Heart left ventricle (tissue), 16 donors: Measurements from ENCODE around the gene EIF4G1. TPM values are rescaled to one million over a fixed set of nuclear protein-coding genes. Genes with fewer than 3 reads are reported as not detected.

ENCODE experiments used
- ATAC-seq, 4 donors: fragments of 200-7000 bp; cut with Tn5 transposase; one replicate each; pipeline ENCODE4 v1.9.1; 2020 to 2022; ENCODE audit warnings: moderate library complexity in 4 of 4, mild to moderate bottlenecking in 3 of 4, moderate number of reproducible peaks in 1 of 4
- DNase-seq, 5 donors: peaks; one replicate each; pipeline ENCODE4 v3.0.0-alpha.2; 2020
- H3K27ac ChIP-seq, 12 donors: fragments of 200-600 bp; sonication (generic) in 4 of 12; one replicate each; pipeline versions ENCODE4 v1.5.0 to v1.8.0; 2016 to 2022; ENCODE audit warnings: mild to moderate bottlenecking in 2 of 12
- H3K27me3 ChIP-seq, 9 donors: fragments of 200-600 bp; sonication (generic) in 2 of 9; one replicate each; pipeline versions ENCODE4 v1.5.1 to v1.8.0; 2016 to 2022; ENCODE audit warnings: mild to moderate bottlenecking in 3 of 9
- H3K36me3 ChIP-seq, 9 donors: fragments of 200-600 bp; sonication (generic) in 2 of 9; one replicate each; pipeline versions ENCODE4 v1.5.0 to v1.8.0; 2018 to 2022; ENCODE audit warnings: mild to moderate bottlenecking in 2 of 9
- H3K4me1 ChIP-seq, 12 donors: fragments of 200-600 bp; sonication (generic) in 4 of 12; one replicate each; pipeline versions ENCODE4 v1.5.0 to v1.8.0; 2016 to 2022; ENCODE audit warnings: mild to moderate bottlenecking in 3 of 12
- H3K4me3 ChIP-seq, 12 donors: fragments of 200-600 bp; sonication (generic) in 4 of 12; one replicate each; pipeline versions ENCODE4 v1.5.0 to v1.8.0; 2017 to 2022; ENCODE audit warnings: mild to moderate bottlenecking in 9 of 12, moderate library complexity in 4 of 12
- H3K9me3 ChIP-seq, 12 donors: fragments of 200-600 bp; sonication (generic) in 4 of 12; one replicate each; pipeline versions ENCODE4 v1.5.0 to v1.8.0; 2016 to 2022; ENCODE audit warnings: mild to moderate bottlenecking in 1 of 12
- CTCF ChIP-seq, 12 donors: fragments of 200-600 bp; sonication (generic) in 4 of 12; IDR thresholded peaks; one replicate each; pipeline versions ENCODE4 v1.5.0 to v1.8.0; 2018 to 2022; ENCODE audit warnings: antibody characterized with exemption in 12 of 12, mild to moderate bottlenecking in 5 of 12
- POLR2A ChIP-seq, 2 donors: fragments of 450-650 bp; IDR thresholded peaks; one replicate each; pipeline ENCODE4 v1.6.1; 2017; ENCODE audit warnings: antibody characterized with exemption in 2 of 2, mild to moderate bottlenecking in 2 of 2, moderate library complexity in 2 of 2
- WGBS, 4 donors: extraction: QIAGEN DNeasy Blood & Tissue Kit in 2 of 4; methylation state at CpG; one replicate each; pipeline versions ENCODE4 v1.1.5 to v1.1.7; 2013 to 2018; 5-methylcytosine and 5-hydroxymethylcytosine counted together
- intact Hi-C, 10 donors: fragments of 100-400 bp; cut with DNase I; formaldehyde crosslinking; loops; one replicate each; pipeline versions ENCODE4 v1.11.1 to v1.14.2; 2022
- polyA plus RNA-seq, 2 donors: library from polyadenylated mRNA; stranded (reverse); fragments of 200-250 nt; gene quantifications; one replicate each; pipeline ENCODE4 v1.2.3, GENCODE V29; 2013
- total RNA-seq, 9 donors: library from RNA; depleted of rRNA in 2 of 9; stranded (reverse); fragments of >200 nt in 2 of 9; fragmentation: NEBNext Ultra II Directional in 3 of 9; extraction: Animal tissue kit (Norgen Biotek cat#: 25700) in 3 of 9; gene quantifications; one replicate each; pipeline versions ENCODE4 v1.1.0 to v1.2.4, GENCODE V29; 2016 to 2023
- donor health status: ischemic (EF 13 %, LVEDD 7.1; RV severe dilation, severe dysfunction).
- donor health status: healthy with polysubstance abuse.
- donor health status: DM: no; HTN: yes; CAD: no.
- donor health status: DM: no; HTN: no; CAD: no.
- donor health status: ischemic (EF 25% LVEDD 6.9; RV normal size, moderate dysfunction).
- donor health status: ischemic (EF 25% LVEDD 5.7; RV mildly dilated, moderate dysfunction).
- donor health status: healthy.
- donor health status: DM: yes; HTN: yes; CAD: no.
- donor health status: ischemic (EF 35%, LVEDD 5.7; RV mildly dilated, moderate dysfunction).
- donor health status: nonischemic (EF 11% LVEDD 7.7; RV severe dilation, severe dysfunction).
- donor health status: DM: yes; HTN: yes; CAD: no.
- donor health status: PGD.
- donor health status: ischemic (EF 29% LVEDD 5.4; RV normal size, mild dysfunction).
- donor health status: nonischemic (EF 23%, LVEDD 6.1; RV moderate dilation, normal function).

The EIF4G1 gene
- total and polyA plus RNA-seq, 11 donors, result 178 to 407 (median 229) TPM

DNA sequence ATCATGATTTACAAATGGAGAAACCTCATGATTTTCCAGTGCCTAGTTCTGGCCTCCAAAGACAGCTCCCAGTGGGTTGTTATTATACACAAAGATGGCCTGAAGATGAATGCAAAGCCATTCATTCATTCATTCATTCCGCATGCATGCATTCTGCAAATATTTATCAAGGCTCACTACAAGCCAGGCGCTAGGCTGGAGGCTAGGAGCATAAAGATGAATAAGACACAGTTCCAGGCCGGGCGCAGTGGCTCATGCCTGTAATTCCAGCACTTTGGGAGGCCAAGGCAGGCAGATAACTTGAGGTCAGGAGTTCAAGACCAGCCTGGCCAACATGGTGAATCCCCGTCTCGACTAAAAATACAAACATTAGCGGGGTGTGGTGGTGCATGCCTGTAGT lies 17.8 kb upstream of the EIF4G1 start:
- H3K9me3 ChIP-seq, result no peaks in the 10 kb centered on the region
- ATAC-seq, result no peak
- WGBS, 4 donors, result 77 to 84% (median 78%) methylated on average over 7 of the region's 7 CpGs
- peaks cover 0 to 19% (median 13%) of the 10 kb centered on the region in 12 donors for H3K4me1 ChIP-seq
- H3K27ac ChIP-seq, result no peak overlapping the region
- peaks cover 0 to 18% (median 15%) of the 10 kb centered on the region in 9 donors for H3K36me3 ChIP-seq
- no peak overlapping the region for H3K4me3 ChIP-seq
- no peaks in the 10 kb centered on the region for H3K27me3 ChIP-seq
- TF ChIP-seq CTCF (IDR thresholded peaks at IDR 0.05), result no peak
- no peak for DNase-seq
- intact Hi-C loops, result loop anchor here in 5 of 10 donors (5.0 to 10.0 kb wide), 8 partner anchors 49 to 409 kb away; partner anchors contain the start of genes AP2M1 (in 2 of the 5), ABCC5 (in 1 of the 5), ABCF3 (in 1 of the 5) and ALG3 (in 1 of the 5)

- Histone ChIP-seq H3K9me3 (no peaks in the 10 kb centered on the region), H3K4me1 (peaks cover 0 to 19% (median 13%) of the 10 kb centered on the region in 12 donors), H3K27ac (peak within 1 kb of the TSS; percentile 30 to 90 (median 84)), H3K4me3 (peak within 1 kb of the TSS; percentile 66 to 98 (median 92)), H3K36me3 (peaks cover 5 to 41% (median 38%) of the 10 kb centered on the region in 9 donors), H3K27me3 (no peaks in the 10 kb centered on the region)
- intact Hi-C loops, result loop anchor here in 5 of 10 donors (1.0 to 10.0 kb wide), 11 partner anchors 15 to 412 kb away; partner anchors contain the start of genes ALG3 (in 2 of the 5), AP2M1 (in 2 of the 5), EEF1AKMT4 (in 2 of the 5) and EIF4G1 (in 2 of the 5)
- TF ChIP-seq POLR2A (IDR thresholded peaks at IDR 0.05) (peak; percentile 25 to 76), CTCF (IDR thresholded peaks at IDR 0.05) (no peak)
- ATAC-seq, result peak; percentile 99 to 100 (median 99)
- peak; percentile 97 to 99 (median 98) for DNase-seq
- 0 to 1% (median 1%) methylated on average over 37 to 78 of the region's 78 CpGs for WGBS, 4 donors
These were observed 15.5 kb upstream of the EIF4G1 start, which contains the start of gene PSMD2 for GRCh38 chr3:184298759-184299487. PSMD2 (plus strand) TSS chr3:184299241; CDS start chr3:184299267, 26 bp downstream.

- Histone ChIP-seq H3K4me1 (peaks cover 0 to 19% (median 13%) of the 10 kb centered on the region in 12 donors), H3K27ac (peak overlapping the region; percentile 23 to 90 (median 82)), H3K27me3 (no peaks in the 10 kb centered on the region), H3K9me3 (no peaks in the 10 kb centered on the region), H3K36me3 (peaks cover 5 to 49% (median 46%) of the 10 kb centered on the region in 9 donors), H3K4me3 (peak overlapping the region; percentile 66 to 98 (median 92))
- intact Hi-C loops, result loop anchor here in 6 of 10 donors (1.0 to 10.0 kb wide), 12 partner anchors 15 to 412 kb away; partner anchors contain the start of genes ALG3 (in 2 of the 6), AP2M1 (in 2 of the 6), EEF1AKMT4 (in 2 of the 6) and EIF4G1 (in 2 of the 6)
- ATAC-seq, result no peak
- 16 to 17% (median 16%) methylated on average over 27 to 29 of the region's 29 CpGs for WGBS, 4 donors
- no peak for TF ChIP-seq POLR2A (IDR thresholded peaks at IDR 0.05)
- no peak for DNase-seq
These were observed 14.7 kb upstream of the EIF4G1 start for GRCh38 chr3:184299488-184300377.

GRCh38 chr3:184300378-184300720 lies 14.1 kb upstream of the EIF4G1 start:
- Histone ChIP-seq H3K27me3 (no peaks in the 10 kb centered on the region), H3K27ac (peak overlapping the region in 1 of 12 donors; percentile 86), H3K9me3 (no peaks in the 10 kb centered on the region), H3K4me3 (peak overlapping the region in 10 of 12 donors; percentile 66 to 98 (median 94)), H3K36me3 (peaks cover 5 to 55% (median 52%) of the 10 kb centered on the region in 9 donors), H3K4me1 (peaks cover 0 to 19% (median 13%) of the 10 kb centered on the region in 12 donors)
- ATAC-seq, result no peak
- no peak for DNase-seq
- intact Hi-C loops, result loop anchor here in 1 of 10 donors (5.0 kb wide), 1 partner anchor 47 kb away; no protein-coding TSS in a partner anchor
- 75 to 79% (median 76%) methylated on average over 3 of the region's 3 CpGs for WGBS, 4 donors
- no peak for TF ChIP-seq POLR2A (IDR thresholded peaks at IDR 0.05)
